Endothelial cell of umbilical vein (primary cell): ENCODE data around the gene SAC3D1. TPM values are rescaled to one million over a fixed set of nuclear protein-coding genes. Genes with fewer than 3 reads are reported as not detected.

Experiments used
- BruUV-seq: library from RNA; stranded (reverse); fragments of 400-500 nt; replicated peaks from 2 replicates; lab custom pipeline; 2021; lab: Mats Ljungman, UMichigan
- CTCF ChIA-PET: fragments of 300-600, 350-600 bp; sonication (Branson Sonifier 250); formaldehyde crosslinking; loops from one replicate; lab custom pipeline; 2021; ENCODE audit warnings: antibody characterized with exemption, inconsistent platforms; lab: Charles Lee
- POLR2A ChIA-PET: fragments of 300-600, 350-600 bp; sonication (Branson Sonifier 250); formaldehyde crosslinking; loops from one replicate; lab custom pipeline; 2021; ENCODE audit warnings: antibody characterized with exemption, inconsistent platforms; lab: Charles Lee
- DNase-seq: peaks from one replicate; pipeline ENCODE4 v3.0.0-alpha.2; 2011; ENCODE audit warnings: low read depth, low spot score
- FAIRE-seq: peaks from 2 replicates; lab custom pipeline; 2011; peaks lifted over from hg19 to GRCh38; lab: Jason Lieb, UNC
- H2AFZ ChIP-seq: 2 replicates; pipeline ENCODE4 v1.6.0; 2012; ENCODE audit warnings: low read depth, low read length, control low read depth, inconsistent platforms
- H3K27ac ChIP-seq: 2 replicates; pipeline ENCODE4 v1.5.1; 2011; ENCODE audit warnings: low read depth, mild to moderate bottlenecking, control low read depth, low read length, moderate library complexity; ENCODE audit not compliant: insufficient read depth
- H3K27me3 ChIP-seq, 2 experiments: 2 replicates each; pipeline versions ENCODE4 v1.6.0 to v1.6.1; 2011; ENCODE audit warnings: low read length in 2 of 2, mixed read lengths in 1 of 2; ENCODE audit not compliant: control insufficient read depth in 2 of 2, insufficient read depth in 2 of 2
- H3K36me3 ChIP-seq, 2 experiments: 2 replicates in 1 of 2; 3 replicates in 1 of 2; pipeline ENCODE4 v1.5.1; 2011; ENCODE audit warnings: low read length in 2 of 2, mild to moderate bottlenecking in 1 of 2, moderate library complexity in 1 of 2; ENCODE audit not compliant: control insufficient read depth in 2 of 2, insufficient read depth in 2 of 2; ENCODE audit errors: extremely low read depth in 1 of 2
- H3K4me1 ChIP-seq: 3 replicates; pipeline ENCODE4 v1.5.1; 2011; ENCODE audit warnings: mild to moderate bottlenecking, low read length; ENCODE audit not compliant: control insufficient read depth, insufficient read depth; ENCODE audit errors: extremely low read depth
- H3K4me2 ChIP-seq: 2 replicates; pipeline ENCODE4 v1.6.1; 2011; ENCODE audit warnings: low read length, control low read depth, mixed read lengths; ENCODE audit not compliant: insufficient read depth
- H3K4me3 ChIP-seq, 3 experiments: fragments of 200-600 bp in 1 of 3; sonication (generic), shearing (Covaris generic) in 1 of 3; replicated peaks in 1 of 3; 2 replicates each; pipeline ENCODE4 v1.5.1; 2011 to 2016; ENCODE audit warnings: control low read depth in 3 of 3, low read length in 3 of 3, mild to moderate bottlenecking in 2 of 3, inconsistent platforms in 1 of 3, low read depth in 1 of 3, moderate library complexity in 1 of 3; ENCODE audit not compliant: insufficient read depth in 1 of 3
- H3K79me2 ChIP-seq: 2 replicates; pipeline ENCODE4 v1.6.0; 2012; ENCODE audit warnings: low read length, inconsistent platforms; ENCODE audit not compliant: control insufficient read depth, insufficient read depth
- H3K9ac ChIP-seq: replicated peaks from 2 replicates; pipeline ENCODE3; 2011; ENCODE audit warnings: low read length, control low read depth; ENCODE audit not compliant: insufficient read depth; ENCODE audit errors: extremely low read depth
- H3K9me1 ChIP-seq: replicated peaks from 3 replicates; pipeline ENCODE4 v1.6.0; 2011; ENCODE audit warnings: mild to moderate bottlenecking, low read length; ENCODE audit not compliant: control insufficient read depth, insufficient read depth; ENCODE audit errors: extremely low read depth
- H3K9me3 ChIP-seq: replicated peaks from 2 replicates; pipeline ENCODE4 v1.5.1; 2012; ENCODE audit warnings: low read length, inconsistent platforms; ENCODE audit not compliant: control insufficient read depth, insufficient read depth
- H4K20me1 ChIP-seq: replicated peaks from 2 replicates; pipeline ENCODE3; 2011; ENCODE audit warnings: mild to moderate bottlenecking, low read length; ENCODE audit not compliant: control insufficient read depth, insufficient read depth; ENCODE audit errors: extremely low read depth
- CTCF ChIP-seq, 2 donors: IDR thresholded peaks; 1 replicate in 1 of 2; 2 replicates in 1 of 2; pipeline ENCODE4 v1.5.1; 2011; ENCODE audit warnings: low read length in 2 of 2, mild to moderate bottlenecking in 2 of 2, moderate library complexity in 2 of 2, control low read depth in 1 of 2, inconsistent platforms in 1 of 2, low read depth in 1 of 2; ENCODE audit not compliant: insufficient read depth in 1 of 2; ENCODE audit errors: extremely low read depth in 1 of 2
- EZH2 ChIP-seq: IDR thresholded peaks from 2 replicates; pipeline ENCODE4 v1.6.1; 2012; ENCODE audit warnings: borderline replicate concordance, low read depth, mild to moderate bottlenecking, moderate library complexity, low read length, inconsistent platforms; ENCODE audit not compliant: severe bottlenecking
- FOS ChIP-seq: IDR thresholded peaks from 2 replicates; pipeline ENCODE4 v1.6.1; 2011; ENCODE audit warnings: mild to moderate bottlenecking, low read length, moderate library complexity, borderline replicate concordance; ENCODE audit not compliant: insufficient read depth
- GATA2 ChIP-seq: IDR thresholded peaks from 2 replicates; pipeline ENCODE4 v1.7.0; 2011; ENCODE audit warnings: low read depth, mild to moderate bottlenecking, moderate library complexity, mixed read lengths, low read length; ENCODE audit not compliant: insufficient read length, insufficient read depth
- JUN ChIP-seq: IDR thresholded peaks from 2 replicates; pipeline ENCODE4 v1.6.1; 2011; ENCODE audit warnings: borderline replicate concordance, low read depth; ENCODE audit not compliant: insufficient read length, insufficient read depth
- MYC ChIP-seq: IDR thresholded peaks from one replicate; pipeline ENCODE4 v1.6.1; 2011; ENCODE audit warnings: mild to moderate bottlenecking, low read depth, low read length
- POLR2A ChIP-seq: IDR thresholded peaks from 2 replicates; pipeline ENCODE4 v1.6.1; 2012; ENCODE audit warnings: low read depth, mild to moderate bottlenecking, control low read depth, low read length
- POLR2AphosphoS5 ChIP-seq: IDR thresholded peaks from 2 replicates; pipeline ENCODE4 v1.6.1; 2012; ENCODE audit warnings: low read depth, mild to moderate bottlenecking, control low read depth, low read length, moderate library complexity; ENCODE audit not compliant: insufficient read depth
- dilution Hi-C: fragments of 300-500 bp; cut with MboI; formaldehyde crosslinking; loops from one replicate; pipeline ENCODE4 v1.15.0; 2019; ENCODE audit warnings: low sequenced_read_pairs; ENCODE audit not compliant: extremely low pct_ligation_motif_present
- intact Hi-C: fragments of 100-400 bp; cut with micrococcal nuclease; formaldehyde crosslinking; loops from one replicate; pipeline ENCODE4 v1.10.0; 2022
- polyA plus RNA-seq, 4 experiments: library from polyadenylated mRNA; depleted of rRNA in 3 of 4; stranded (reverse) in 3 of 4; unstranded in 1 of 4; fragments of >200 nt; gene quantifications; 2 replicates each; pipeline versions ENCODE4 v1.2.1 to v1.2.3, GENCODE V29; 2011 to 2012; ENCODE audit warnings: missing spikeins in 1 of 4
- total RNA-seq: library from RNA; stranded (reverse); gene quantifications from 2 replicates; pipeline ENCODE4 v1.2.3, GENCODE V29; 2021
- TF ChIP-seq, protein P1 (sequence below): IDR thresholded peaks from 2 replicates; pipeline ENCODE4 v1.6.1; 2011; ENCODE audit not compliant: insufficient read depth, insufficient read length

The SAC3D1 gene
- total and polyA plus RNA-seq, 2 donors (not counting 3 experiments of a cell fraction or from before 2014, with no cell fraction given), result 16.6 to 17.0 TPM

- intact Hi-C loops (no loop called here), dilution Hi-C loops (no loop called here)
- no peak overlapping the region for H2AFZ ChIP-seq
- H3K4me2 ChIP-seq, result no peak overlapping the region
- no peak for FAIRE-seq
- H3K27me3 ChIP-seq, result no peaks in the 10 kb centered on the region
- no peak overlapping the region for H3K4me3 ChIP-seq
- H3K27ac ChIP-seq, result no peak overlapping the region
- no peak for TF ChIP-seq CTCF (IDR thresholded peaks at IDR 0.05; ENCODE audit: extremely low read depth in 1 of 2, insufficient read depth in 1 of 2, low read depth in 1 of 2, low read length in 2 of 2)
- TF ChIP-seq JUN, result no peak
- no peak for TF ChIP-seq POLR2A
- TF ChIP-seq, protein P1, sequence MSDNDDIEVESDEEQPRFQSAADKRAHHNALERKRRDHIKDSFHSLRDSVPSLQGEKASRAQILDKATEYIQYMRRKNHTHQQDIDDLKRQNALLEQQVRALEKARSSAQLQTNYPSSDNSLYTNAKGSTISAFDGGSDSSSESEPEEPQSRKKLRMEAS, result no peak
- no peak for TF ChIP-seq POLR2AphosphoS5
- no peak for TF ChIP-seq FOS
- no peak for TF ChIP-seq EZH2
- no peak for TF ChIP-seq MYC
- TF ChIP-seq GATA2, result no peak
- H3K36me3 ChIP-seq, result peaks cover 0 to 4% of the 10 kb centered on the region in 2 experiments
- DNase-seq, result no peak
- no peaks in the 10 kb centered on the region for H3K79me2 ChIP-seq
- no peaks in the 10 kb centered on the region for H3K9me1 ChIP-seq
- BruUV-seq, result no TSS peak
- no peak overlapping the region for H3K9ac ChIP-seq
- CTCF ChIA-PET, result no interaction called here
- POLR2A ChIA-PET, result no interaction called here
- no peaks in the 10 kb centered on the region for H4K20me1 ChIP-seq
- no peaks in the 10 kb centered on the region for H3K4me1 ChIP-seq
- no peaks in the 10 kb centered on the region for H3K9me3 ChIP-seq
Measured at GRCh38 chr11:65021003-65021402, 20.0 kb upstream of the SAC3D1 start.
